HFFc6 (cell line): ENCODE results near the gene DCLK1. TPM values are rescaled to one million over a fixed set of nuclear protein-coding genes. Genes with fewer than 3 reads are reported as not detected.

Experiments used
- DNase-seq: peaks from one replicate; pipeline ENCODE4 v3.0.0-alpha.2; 2018
- H3K27ac Mint-ChIP-seq: 2 replicates; pipeline ENCODE4 v1.8.0; 2020; ENCODE audit warnings: mild to moderate bottlenecking, mixed read lengths
- H3K27me3 Mint-ChIP-seq: 2 replicates; pipeline ENCODE4 v1.8.0; 2021; ENCODE audit warnings: mild to moderate bottlenecking, moderate library complexity, mixed read lengths; ENCODE audit not compliant: insufficient read depth
- H3K36me3 Mint-ChIP-seq: 2 replicates; pipeline ENCODE4 v1.8.0; 2021; ENCODE audit warnings: low read depth, mixed read lengths
- H3K4me1 Mint-ChIP-seq: 2 replicates; pipeline ENCODE4 v1.8.0; 2020; ENCODE audit warnings: low read depth, mixed read lengths
- H3K4me3 Mint-ChIP-seq: 2 replicates; pipeline ENCODE4 v1.8.0; 2020; ENCODE audit warnings: mild to moderate bottlenecking, moderate library complexity, mixed read lengths
- H3K9me3 Mint-ChIP-seq: 2 replicates; pipeline ENCODE4 v1.8.0; 2020; ENCODE audit warnings: mild to moderate bottlenecking, mixed read lengths
- CTCF ChIP-seq: fragments of 200-600 bp; sonication (generic); IDR thresholded peaks from 2 replicates; pipeline ENCODE4 v1.5.0; 2021; ENCODE audit warnings: antibody characterized with exemption, mild to moderate bottlenecking
- total RNA-seq, 6 experiments: library from RNA; stranded (reverse); fragmentation: NEBNext Ultra II Directional; extraction: Animal tissue kit (Norgen Biotek cat#: 25700); gene quantifications; 2 replicates in 1 of 6; 3 replicates in 5 of 6; pipeline ENCODE4 v1.2.3, GENCODE V29; 2021

The DCLK1 gene
- total RNA-seq, 6 experiments from 2014 or later, result not detected

DNA sequence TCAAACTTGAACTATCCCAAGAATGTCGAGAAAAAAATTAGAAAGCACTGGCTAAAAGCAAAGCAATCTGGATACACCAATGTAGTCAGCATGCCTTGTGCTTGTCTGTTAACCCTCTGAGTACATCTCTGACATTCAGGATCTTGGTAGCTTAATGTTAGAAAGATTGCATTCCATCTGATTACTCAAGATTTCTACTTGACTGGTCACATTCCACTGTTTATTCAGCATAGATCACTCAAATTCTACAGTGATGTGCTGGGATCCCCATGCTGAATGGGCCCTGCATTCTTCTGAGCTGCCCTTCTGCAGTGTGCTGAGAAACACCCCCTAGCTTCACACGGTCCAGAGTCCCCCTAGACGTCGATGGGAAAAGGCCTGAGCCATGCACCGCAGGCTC is 359.3 kb downstream of the DCLK1 start:
- H3K4me3 Mint-ChIP-seq, result peak overlapping the region; percentile 63
- H3K27ac Mint-ChIP-seq, result peak overlapping the region; percentile 78
- H3K9me3 Mint-ChIP-seq, result no peaks in the 10 kb centered on the region
- TF ChIP-seq CTCF, result no peak
- peaks cover 71% of the 10 kb centered on the region for H3K4me1 Mint-ChIP-seq
- H3K27me3 Mint-ChIP-seq, result no peaks in the 10 kb centered on the region; the same call in 1 of the 2 replicates
- peak; percentile 93 for DNase-seq
- no peaks in the 10 kb centered on the region for H3K36me3 Mint-ChIP-seq

DNA sequence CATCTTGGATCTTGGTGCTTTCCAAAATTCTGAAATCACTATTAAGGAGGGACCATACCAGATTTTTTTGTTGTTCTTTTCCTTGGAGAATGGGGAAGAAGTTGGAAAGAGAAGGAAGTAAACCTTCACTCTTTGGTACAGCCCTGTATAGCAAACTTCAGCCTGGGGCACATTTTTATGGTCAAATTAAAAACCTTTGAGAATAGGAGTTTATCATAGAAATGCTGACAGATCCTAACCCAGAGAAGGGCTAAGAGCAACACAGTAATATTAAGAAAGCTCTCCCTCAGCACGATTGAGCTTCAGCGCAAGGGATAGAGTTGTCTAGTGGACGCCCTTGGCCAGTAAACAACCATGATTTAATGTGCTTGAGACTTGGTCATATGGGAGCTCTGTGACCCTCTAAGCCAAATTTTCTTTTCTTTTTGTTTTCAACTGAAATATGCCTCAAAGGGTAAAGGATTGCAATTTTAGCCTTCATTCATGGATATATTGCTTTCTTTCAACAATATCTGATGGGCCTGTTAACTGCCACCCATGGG is 360.4 kb downstream of the DCLK1 start:
- no peaks in the 10 kb centered on the region; the same call in 1 of the 2 replicates for H3K27me3 Mint-ChIP-seq
- H3K27ac Mint-ChIP-seq, result peak overlapping the region; percentile 55
- DNase-seq, result no peak
- no peaks in the 10 kb centered on the region for H3K36me3 Mint-ChIP-seq
- no peaks in the 10 kb centered on the region for H3K9me3 Mint-ChIP-seq
- peaks cover 63% of the 10 kb centered on the region for H3K4me1 Mint-ChIP-seq
- no peak for TF ChIP-seq CTCF
- no peak overlapping the region for H3K4me3 Mint-ChIP-seq

DNA sequence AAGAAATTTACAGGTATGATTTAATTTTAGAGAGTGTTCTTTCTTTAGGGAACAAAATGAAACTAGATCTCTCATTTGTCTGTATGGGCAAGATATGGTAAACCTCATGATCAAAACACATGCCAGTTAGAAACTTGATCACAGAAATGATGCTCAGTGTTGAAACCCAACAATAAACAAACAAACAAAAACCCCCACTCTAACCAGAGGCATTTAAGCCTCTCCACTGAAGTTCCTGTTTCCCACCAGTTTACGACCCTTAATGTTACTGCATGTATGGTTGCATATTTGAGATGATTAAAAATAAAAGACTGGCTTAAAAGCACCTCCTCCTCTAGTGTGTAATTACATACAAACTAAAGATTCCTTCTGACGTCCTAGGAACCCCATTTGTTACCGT is 361.4 kb downstream of the DCLK1 start:
- peak overlapping the region; percentile 55; the same call in 1 of the 2 replicates for H3K27ac Mint-ChIP-seq

GRCh38 chr13:35768551-35768950 is 362.6 kb downstream of the DCLK1 start:
- Mint-ChIP-seq H3K9me3 (no peaks in the 10 kb centered on the region), H3K4me3 (peak overlapping the region; percentile 47; the same call in 1 of the 2 replicates), H3K36me3 (no peaks in the 10 kb centered on the region), H3K27ac (peak overlapping the region; percentile 49), H3K27me3 (no peaks in the 10 kb centered on the region), H3K4me1 (peaks cover 59% of the 10 kb centered on the region)
- no peak for TF ChIP-seq CTCF
- peak; percentile 52 for DNase-seq

More for the DNA sequence above, 361.4 kb downstream of the DCLK1 start:
- no peaks in the 10 kb centered on the region for H3K36me3 Mint-ChIP-seq
- H3K27me3 Mint-ChIP-seq, result no peaks in the 10 kb centered on the region; the same call in 1 of the 2 replicates
- DNase-seq, result no peak
- no peak for TF ChIP-seq CTCF
- peaks cover 63% of the 10 kb centered on the region for H3K4me1 Mint-ChIP-seq
- H3K4me3 Mint-ChIP-seq, result peak overlapping the region; percentile 44
- H3K9me3 Mint-ChIP-seq, result no peaks in the 10 kb centered on the region

DNA sequence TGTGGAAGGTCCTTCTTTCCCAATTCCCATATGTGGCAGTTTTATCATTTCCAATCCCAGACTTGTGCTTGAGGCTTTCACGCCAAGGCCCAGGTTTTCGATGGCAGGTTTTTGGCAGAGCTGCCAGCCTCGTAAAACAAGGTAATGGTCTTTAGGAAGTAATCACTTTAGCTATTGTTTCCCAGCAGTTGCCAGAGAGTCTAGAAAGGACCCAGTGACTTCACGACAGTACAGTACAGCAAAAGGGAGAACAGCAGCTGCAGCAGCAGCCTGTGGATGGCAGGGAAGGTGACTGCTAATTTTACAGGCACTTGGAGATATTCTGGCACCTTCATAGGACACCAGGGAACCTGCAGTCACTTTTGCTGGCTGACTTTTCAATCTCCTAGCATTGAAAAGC is 363.1 kb downstream of the DCLK1 start:
- Mint-ChIP-seq H3K9me3 (no peaks in the 10 kb centered on the region), H3K4me1 (peaks cover 54% of the 10 kb centered on the region), H3K4me3 (peak overlapping the region; percentile 47; the same call in 1 of the 2 replicates), H3K36me3 (no peaks in the 10 kb centered on the region), H3K27ac (peak overlapping the region; percentile 27; the same call in 1 of the 2 replicates), H3K27me3 (no peaks in the 10 kb centered on the region)
- DNase-seq, result no peak
- no peak for TF ChIP-seq CTCF
